SH-SY5Y (cell line): Measurements from ENCODE around the gene SLC11A2.

Source experiments
- GATA2 ChIP-seq: IDR thresholded peaks from 2 replicates; pipeline ENCODE4 v1.6.1; 2011; ENCODE audit warnings: mild to moderate bottlenecking, low read depth, low read length
- GATA3 ChIP-seq: IDR thresholded peaks from 2 replicates; pipeline ENCODE4 v1.6.1; 2011; ENCODE audit warnings: low read depth, mild to moderate bottlenecking, low read length, moderate library complexity

Gene SLC11A2

DNA sequence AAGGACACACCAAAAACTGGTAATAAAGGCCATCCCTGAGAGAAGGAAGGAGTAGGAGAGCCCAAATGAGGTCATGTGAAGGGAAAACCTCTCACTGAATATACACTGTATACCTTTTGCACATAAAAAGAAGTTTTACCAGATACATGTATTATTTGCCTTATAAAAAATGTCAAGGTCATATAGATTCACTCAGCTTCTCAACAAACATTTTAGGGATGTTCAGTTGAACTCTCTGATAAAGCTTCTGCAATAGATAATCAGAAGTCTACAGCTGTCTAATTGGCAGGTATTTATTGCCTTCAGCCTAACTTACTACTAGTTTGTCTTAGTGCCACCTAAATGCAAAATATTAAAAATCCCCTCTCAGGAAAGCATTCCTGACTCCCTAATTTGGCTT lies 8.7 kb downstream of the SLC11A2 start:
- TF ChIP-seq GATA2: no peak
- no peak for TF ChIP-seq GATA3

- TF ChIP-seq GATA3 (no peak), GATA2 (no peak)
These were observed 12.7 kb downstream of the SLC11A2 start for GRCh38 chr12:51013441-51013840.

- TF ChIP-seq GATA2 (no peak), GATA3 (no peak)
These were observed 13.5 kb downstream of the SLC11A2 start for GRCh38 chr12:51012570-51013236.

DNA sequence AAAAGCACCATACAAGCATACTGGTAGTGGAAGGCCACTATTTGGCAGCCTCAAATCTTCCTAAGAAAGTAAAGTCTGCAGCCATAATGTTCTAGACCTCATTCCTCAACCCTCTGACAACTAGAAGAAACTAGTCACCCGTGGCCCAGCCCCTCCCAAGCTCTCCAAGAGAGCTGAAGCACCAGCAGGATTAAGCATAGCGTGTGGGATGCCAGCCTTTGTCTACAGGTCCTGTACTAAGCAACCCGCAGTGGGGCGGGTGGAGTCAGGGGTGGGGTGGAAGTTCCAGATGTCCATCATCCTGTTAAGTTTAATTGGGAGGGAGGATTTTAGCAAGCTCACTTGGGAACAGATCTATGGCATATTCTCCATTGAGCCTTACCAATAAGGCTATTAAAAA lies 14.2 kb downstream of the SLC11A2 start:
- TF ChIP-seq GATA2: no peak
- no peak for TF ChIP-seq GATA3

GRCh38 chr12:51009056-51009440 lies 17.1 kb downstream of the SLC11A2 start:
- TF ChIP-seq GATA2 (no peak), GATA3 (no peak)

- no peak for TF ChIP-seq GATA3
These were observed 17.7 kb downstream of the SLC11A2 start for GRCh38 chr12:51008329-51009055.

DNA sequence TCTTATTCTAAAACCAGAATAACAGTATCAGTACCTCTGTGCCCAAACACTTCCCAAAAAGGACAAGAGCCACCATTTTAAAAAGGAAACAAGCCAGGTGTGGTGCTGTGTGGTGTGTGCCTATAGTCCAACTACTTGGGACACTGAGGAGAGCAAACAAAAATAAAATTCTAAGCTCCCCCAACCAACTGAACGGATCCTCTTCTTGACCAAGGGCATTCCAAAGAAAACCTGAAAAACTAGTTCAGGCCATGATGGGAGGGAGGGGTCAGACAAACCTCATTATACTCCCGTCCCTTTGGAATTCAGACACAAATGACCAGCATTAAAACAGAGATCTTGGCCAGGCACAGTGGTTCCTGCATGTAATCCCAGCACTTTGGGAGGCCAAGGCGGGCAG lies 20.5 kb downstream of the SLC11A2 start:
- TF ChIP-seq GATA3: no peak
- no peak for TF ChIP-seq GATA2

DNA sequence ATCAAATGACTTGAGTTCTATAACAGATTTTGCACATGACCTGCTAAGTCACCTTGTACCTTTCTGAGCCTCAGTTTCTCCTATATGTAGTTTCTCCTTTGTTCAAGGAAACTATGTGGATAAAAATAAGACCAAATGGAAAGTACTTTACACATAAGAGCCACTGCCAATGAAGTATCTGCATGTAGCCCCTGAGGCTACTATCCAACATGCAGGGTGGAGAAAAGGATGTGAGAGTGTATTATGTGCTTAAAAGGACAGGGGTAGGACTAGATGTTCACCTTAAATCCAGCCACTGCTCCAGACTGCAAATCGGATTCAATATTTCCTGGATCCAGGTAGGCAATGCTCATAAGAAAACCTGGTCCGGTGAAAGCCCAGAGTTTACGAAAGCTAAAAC lies 21.2 kb downstream of the SLC11A2 start:
- TF ChIP-seq GATA3: no peak

GRCh38 chr12:51004504-51004903 lies 21.7 kb downstream of the SLC11A2 start:
- no peak for TF ChIP-seq GATA2
- no peak for TF ChIP-seq GATA3

GRCh38 chr12:51001799-51002198 lies 24.4 kb downstream of the SLC11A2 start:
- TF ChIP-seq GATA3 (no peak), GATA2 (no peak)

DNA sequence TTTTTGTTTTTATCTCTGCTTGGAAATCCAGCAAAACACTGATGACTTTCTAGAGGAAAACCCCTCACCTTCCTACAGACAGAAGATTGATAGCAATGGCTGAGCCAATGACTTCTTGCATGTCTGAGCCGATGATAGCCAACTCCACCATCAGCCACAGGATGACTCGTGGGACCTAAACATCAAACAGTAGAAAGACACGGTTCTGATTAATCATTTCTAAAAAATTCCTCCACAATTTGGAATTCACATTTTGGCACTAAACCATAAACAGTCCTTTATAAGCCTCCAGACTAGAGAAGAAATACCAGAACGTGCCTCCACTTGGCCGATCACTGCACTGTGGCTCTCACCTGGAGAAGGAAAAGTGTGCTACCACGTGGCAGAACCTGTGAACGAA lies 25.9 kb downstream of the SLC11A2 start:
- TF ChIP-seq GATA2 (no peak), GATA3 (no peak)

GRCh38 chr12:50999093-50999492 lies 27.1 kb downstream of the SLC11A2 start:
- TF ChIP-seq GATA3: no peak
- no peak for TF ChIP-seq GATA2

- no peak for TF ChIP-seq GATA2
- TF ChIP-seq GATA3: no peak
These were observed 33.4 kb downstream of the SLC11A2 start for GRCh38 chr12:50992819-50993218.

GRCh38 chr12:50991291-50991690 lies 34.9 kb downstream of the SLC11A2 start:
- TF ChIP-seq GATA2 (no peak), GATA3 (no peak)

GRCh38 chr12:50990791-50991190 lies 35.4 kb downstream of the SLC11A2 start:
- TF ChIP-seq GATA3: no peak
- no peak for TF ChIP-seq GATA2

DNA sequence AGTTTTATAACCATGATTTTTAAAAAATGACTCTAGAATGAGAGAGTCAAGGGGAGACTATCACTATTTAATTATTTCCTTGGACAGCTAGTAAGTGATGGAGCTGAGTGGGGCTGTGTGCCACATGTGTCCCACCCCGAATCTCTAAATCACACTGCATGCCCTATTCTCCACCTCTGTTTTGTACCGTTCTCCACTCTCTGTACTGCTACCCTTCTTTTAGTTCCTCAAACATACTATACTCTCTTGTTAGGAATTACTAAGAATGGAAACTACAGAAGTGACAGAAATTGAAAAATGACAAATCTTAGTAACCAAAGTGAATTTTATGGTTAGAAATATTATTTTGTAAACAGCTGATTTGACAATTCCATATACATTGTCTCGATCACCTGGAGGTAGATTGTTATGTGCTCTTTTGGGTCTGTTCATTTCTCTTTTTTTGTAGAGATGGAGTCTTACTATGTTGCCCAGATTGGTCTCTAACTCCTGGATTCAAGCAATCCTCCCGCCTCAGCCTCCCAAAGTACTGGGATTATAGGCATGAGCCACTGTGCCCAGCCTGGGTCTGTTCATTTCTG lies 35.9 kb downstream of the SLC11A2 start:
- TF ChIP-seq GATA2 (no peak), GATA3 (no peak)
